ENCODE measurements around the gene MAML3.

DNA sequence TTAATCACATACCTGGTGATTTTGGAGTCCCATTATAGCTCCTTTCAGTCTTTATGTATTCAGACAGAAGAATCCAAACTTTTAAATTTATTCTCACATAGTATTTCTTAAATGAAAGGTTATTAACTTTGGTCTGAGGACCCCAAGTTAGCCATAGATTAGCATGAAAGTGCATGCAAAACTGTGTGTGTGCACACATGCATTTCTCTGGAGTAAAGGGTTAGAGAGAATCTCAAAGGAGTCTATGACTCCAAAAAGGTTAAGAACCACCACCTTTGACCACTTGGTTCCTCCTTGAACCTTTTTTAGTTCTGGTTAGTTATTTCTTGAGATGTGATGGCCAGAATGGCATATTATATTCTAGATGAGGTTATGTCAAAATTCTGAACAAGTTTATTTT, 386.4 kb downstream of the MAML3 start:
- TF ChIP-seq, protein P1, sequence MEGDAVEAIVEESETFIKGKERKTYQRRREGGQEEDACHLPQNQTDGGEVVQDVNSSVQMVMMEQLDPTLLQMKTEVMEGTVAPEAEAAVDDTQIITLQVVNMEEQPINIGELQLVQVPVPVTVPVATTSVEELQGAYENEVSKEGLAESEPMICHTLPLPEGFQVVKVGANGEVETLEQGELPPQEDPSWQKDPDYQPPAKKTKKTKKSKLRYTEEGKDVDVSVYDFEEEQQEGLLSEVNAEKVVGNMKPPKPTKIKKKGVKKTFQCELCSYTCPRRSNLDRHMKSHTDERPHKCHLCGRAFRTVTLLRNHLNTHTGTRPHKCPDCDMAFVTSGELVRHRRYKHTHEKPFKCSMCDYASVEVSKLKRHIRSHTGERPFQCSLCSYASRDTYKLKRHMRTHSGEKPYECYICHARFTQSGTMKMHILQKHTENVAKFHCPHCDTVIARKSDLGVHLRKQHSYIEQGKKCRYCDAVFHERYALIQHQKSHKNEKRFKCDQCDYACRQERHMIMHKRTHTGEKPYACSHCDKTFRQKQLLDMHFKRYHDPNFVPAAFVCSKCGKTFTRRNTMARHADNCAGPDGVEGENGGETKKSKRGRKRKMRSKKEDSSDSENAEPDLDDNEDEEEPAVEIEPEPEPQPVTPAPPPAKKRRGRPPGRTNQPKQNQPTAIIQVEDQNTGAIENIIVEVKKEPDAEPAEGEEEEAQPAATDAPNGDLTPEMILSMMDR (optimal IDR thresholded peaks at IDR 0.05 in 1 of 3, IDR thresholded peaks at IDR 0.05 in 1 of 3, conservative IDR thresholded peaks at IDR 0.05 in 1 of 3; ENCODE audit: extremely low read depth in 1 of 3, insufficient read depth in 2 of 3, low read length in 3 of 3): no peak
- no peak for TF ChIP-seq EZH2 (IDR thresholded peaks at IDR 0.05; ENCODE audit: low read length)
